CD8-positive, alpha-beta memory T cell (primary cell): Measurements from ENCODE around the gene TMEM35A. TPM values are rescaled to one million over a fixed set of nuclear protein-coding genes. Genes with fewer than 3 reads are reported as not detected.

Experiments used
- CTCF ChIA-PET: fragments of 350-600 bp; sonication (Branson Sonifier 250); formaldehyde crosslinking; loops from one replicate; lab custom pipeline; 2021; ENCODE audit warnings: antibody characterized with exemption; lab: Charles Lee
- POLR2A ChIA-PET: fragments of 350-600 bp; sonication (Branson Sonifier 250); formaldehyde crosslinking; loops from one replicate; lab custom pipeline; 2021; ENCODE audit warnings: antibody characterized with exemption; lab: Charles Lee
- DNase-seq, 5 donors: peaks; one replicate each; pipeline versions ENCODE4 v3.0.0 to v3.0.0-alpha.2; 2020 to 2022; ENCODE audit warnings: mixed read lengths in 1 of 5
- H3K27ac ChIP-seq: one replicate; pipeline ENCODE4 v1.7.0; 2013; ENCODE audit warnings: low read depth, mild to moderate bottlenecking, low read length, moderate library complexity
- H3K27me3 ChIP-seq: 2 replicates; pipeline ENCODE4 v1.7.0; 2013; ENCODE audit warnings: low read length, mild to moderate bottlenecking; ENCODE audit not compliant: insufficient read depth, poor library complexity, severe bottlenecking
- H3K36me3 ChIP-seq: 2 replicates; pipeline ENCODE4 v1.7.0; 2013; ENCODE audit warnings: mild to moderate bottlenecking, low read length, moderate library complexity; ENCODE audit not compliant: insufficient read depth
- H3K4me1 ChIP-seq: 2 replicates; pipeline ENCODE4 v1.7.0; 2013; ENCODE audit warnings: mild to moderate bottlenecking, low read length, moderate library complexity; ENCODE audit not compliant: insufficient read depth
- H3K4me3 ChIP-seq: 2 replicates; pipeline ENCODE4 v1.7.0; 2013; ENCODE audit warnings: mild to moderate bottlenecking, low read length
- H3K9me3 ChIP-seq: 2 replicates; pipeline ENCODE4 v1.7.0; 2013; ENCODE audit warnings: mild to moderate bottlenecking, low read length
- H3K27ac Mint-ChIP-seq, 8 donors: one replicate each; pipeline ENCODE4 v1.8.0; 2020 to 2021; ENCODE audit warnings: mixed read lengths in 8 of 8, mild to moderate bottlenecking in 6 of 8, inconsistent platforms in 3 of 8, moderate library complexity in 3 of 8
- H3K27me3 Mint-ChIP-seq, 2 donors: one replicate each; pipeline ENCODE4 v1.8.0; 2020 to 2021; ENCODE audit warnings: mixed read lengths in 2 of 2, mild to moderate bottlenecking in 1 of 2, moderate library complexity in 1 of 2
- H3K36me3 Mint-ChIP-seq, 3 donors: one replicate each; pipeline ENCODE4 v1.8.0; 2020 to 2021; ENCODE audit warnings: mixed read lengths in 3 of 3, inconsistent platforms in 1 of 3, mild to moderate bottlenecking in 1 of 3
- H3K4me1 Mint-ChIP-seq, 3 donors: one replicate each; pipeline ENCODE4 v1.8.0; 2020 to 2021; ENCODE audit warnings: mixed read lengths in 3 of 3, inconsistent platforms in 1 of 3, mild to moderate bottlenecking in 1 of 3
- H3K4me3 Mint-ChIP-seq, 7 donors: one replicate each; pipeline ENCODE4 v1.8.0; 2020 to 2021; ENCODE audit warnings: mixed read lengths in 7 of 7, mild to moderate bottlenecking in 6 of 7, moderate library complexity in 4 of 7, inconsistent platforms in 2 of 7
- H3K9me3 Mint-ChIP-seq, 5 donors: one replicate each; pipeline ENCODE4 v1.8.0; 2020 to 2022; ENCODE audit warnings: mixed read lengths in 5 of 5, mild to moderate bottlenecking in 3 of 5, moderate library complexity in 2 of 5, inconsistent platforms in 1 of 5
- polyA plus RNA-seq: library from polyadenylated mRNA; unstranded; fragments of 300-500 nt; fragmentation: Illumina TruSeq; gene quantifications from one replicate; pipeline ENCODE4 v1.2.3, GENCODE V29; 2021
- total RNA-seq, 2 experiments: library from RNA; stranded (reverse); gene quantifications; one replicate each; pipeline ENCODE4 v1.2.3, GENCODE V29; 2021

Gene TMEM35A
- total and polyA plus RNA-seq, 3 experiments from 2014 or later, result not detected

GRCh38 chrX:101097546-101098453 lies 19.1 kb downstream of the TMEM35A start, which contains the start of gene CENPI:
TSS of gene CENPI (plus strand) at chrX:101098204. CDS start at chrX:101101071, 2,867 bp downstream.
- peaks cover 0 to 1% (median 0%) of the 10 kb centered on the region in 3 donors for H3K36me3 Mint-ChIP-seq
- CTCF ChIA-PET, result no interaction called here

GRCh38 chrX:101108284-101108683 lies 29.6 kb downstream of the TMEM35A start:
- no peak for DNase-seq
- H3K27ac ChIP-seq, result no peak overlapping the region
- no peaks in the 10 kb centered on the region for H3K27me3 ChIP-seq
- no peaks in the 10 kb centered on the region for H3K9me3 ChIP-seq
- H3K27me3 Mint-ChIP-seq, result no peaks in the 10 kb centered on the region
- H3K27ac Mint-ChIP-seq, result no peak overlapping the region
- H3K9me3 Mint-ChIP-seq, result no peaks in the 10 kb centered on the region
- no peaks in the 10 kb centered on the region for H3K36me3 ChIP-seq
- no peaks in the 10 kb centered on the region for H3K4me1 Mint-ChIP-seq
- no peaks in the 10 kb centered on the region for H3K36me3 Mint-ChIP-seq
- H3K4me1 ChIP-seq, result no peaks in the 10 kb centered on the region
- H3K4me3 ChIP-seq, result no peak overlapping the region
- no peak overlapping the region for H3K4me3 Mint-ChIP-seq
- ChIA-PET POLR2A (no interaction called here), CTCF (no interaction called here)

More at GRCh38 chrX:101097546-101098453, 19.1 kb downstream of the TMEM35A start, which contains the start of gene CENPI:
- Histone ChIP-seq H3K4me1 (peaks cover 5% of the 10 kb centered on the region), H3K4me3 (peak within 1 kb of the TSS; percentile 82), H3K36me3 (no peaks in the 10 kb centered on the region), H3K27ac (peak within 1 kb of the TSS; percentile 86), H3K9me3 (no peaks in the 10 kb centered on the region), H3K27me3 (no peaks in the 10 kb centered on the region)
- Mint-ChIP-seq H3K27me3 (peaks cover 0 to 1% of the 10 kb centered on the region in 2 donors), H3K4me3 (peak within 1 kb of the TSS; percentile 85 to 93 (median 88)), H3K9me3 (no peaks in the 10 kb centered on the region), H3K27ac (peak within 1 kb of the TSS; percentile 78 to 97 (median 96)), H3K4me1 (peaks cover 7 to 21% (median 20%) of the 10 kb centered on the region in 3 donors)
- peak; percentile 85 to 95 (median 92) for DNase-seq
- POLR2A ChIA-PET, result interaction anchor here (1.0 kb wide), 1 partner anchor 277 kb away, joined by 3 read pairs; the partner anchor contains the start of gene CSTF2

- ChIA-PET CTCF (no interaction called here), POLR2A (no interaction called here)
- Mint-ChIP-seq H3K4me1 (no peaks in the 10 kb centered on the region), H3K27me3 (no peaks in the 10 kb centered on the region), H3K27ac (peak overlapping the region in 2 of 8 donors; percentile 43 to 64), H3K4me3 (no peak overlapping the region), H3K36me3 (no peaks in the 10 kb centered on the region), H3K9me3 (no peaks in the 10 kb centered on the region)
- Histone ChIP-seq H3K9me3 (no peaks in the 10 kb centered on the region), H3K4me3 (no peak overlapping the region), H3K36me3 (no peaks in the 10 kb centered on the region), H3K27me3 (no peaks in the 10 kb centered on the region), H3K27ac (no peak overlapping the region), H3K4me1 (no peaks in the 10 kb centered on the region)
- no peak for DNase-seq
Observed at GRCh38 chrX:101117701-101118100, 39.0 kb downstream of the TMEM35A start.

GRCh38 chrX:101136235-101136634 lies 57.6 kb downstream of the TMEM35A start:
- H3K9me3 Mint-ChIP-seq, result no peaks in the 10 kb centered on the region
- Histone ChIP-seq H3K4me3 (no peak overlapping the region), H3K27ac (no peak overlapping the region), H3K9me3 (no peaks in the 10 kb centered on the region), H3K36me3 (no peaks in the 10 kb centered on the region), H3K27me3 (no peaks in the 10 kb centered on the region), H3K4me1 (no peaks in the 10 kb centered on the region)
- CTCF ChIA-PET, result no interaction called here
- no peaks in the 10 kb centered on the region for H3K4me1 Mint-ChIP-seq
- no peaks in the 10 kb centered on the region for H3K36me3 Mint-ChIP-seq
- POLR2A ChIA-PET, result no interaction called here
- H3K27me3 Mint-ChIP-seq, result peaks cover 0 to 2% of the 10 kb centered on the region in 2 donors
- H3K4me3 Mint-ChIP-seq, result no peak overlapping the region
- H3K27ac Mint-ChIP-seq, result peak overlapping the region in 1 of 8 donors; percentile 9
- no peak for DNase-seq

Other genes starting within 250 kb of the TMEM35A start
- not detected for gene NOX1, start 204.5 kb upstream of the TMEM35A start, total RNA-seq
- gene NOX1, start 204.5 kb upstream of the TMEM35A start, polyA plus RNA-seq, result not detected
- gene XKRX, start 150.0 kb upstream of the TMEM35A start, total RNA-seq, result not detected
- not detected for gene XKRX, start 150.0 kb upstream of the TMEM35A start, polyA plus RNA-seq
- gene ARL13A, start 109.2 kb upstream of the TMEM35A start, total RNA-seq, result not detected
- gene ARL13A, start 109.2 kb upstream of the TMEM35A start, polyA plus RNA-seq, result not detected
- 10 to 100 TPM; 18.0 to 19.0 TPM for gene TRMT2B, start 26.8 kb upstream of the TMEM35A start, total RNA-seq
- gene TRMT2B, start 26.8 kb upstream of the TMEM35A start, polyA plus RNA-seq, result 45.5 TPM
- 10 to 100 TPM; 12.8 to 15.5 TPM for gene CENPI, start 19.3 kb downstream of the TMEM35A start, total RNA-seq
- 0.15 TPM for gene CENPI, start 19.3 kb downstream of the TMEM35A start, polyA plus RNA-seq
- gene DRP2, start 140.9 kb downstream of the TMEM35A start, total RNA-seq, result under 1 TPM; 0.18 TPM
- gene DRP2, start 140.9 kb downstream of the TMEM35A start, polyA plus RNA-seq, result not detected
- not detected for gene TAF7L, start 212.5 kb downstream of the TMEM35A start, total RNA-seq
- not detected for gene TAF7L, start 212.5 kb downstream of the TMEM35A start, polyA plus RNA-seq